GM23338 (cell line): ENCODE data around the gene DAAM1. TPM values are rescaled to one million over a fixed set of nuclear protein-coding genes. Genes with fewer than 3 reads are reported as not detected.

Source experiments
- ATAC-seq: fragments of 200-7000 bp; cut with Tn5 transposase; 3 replicates; pipeline ENCODE4 v1.9.1; 2020
- DNase-seq: peaks from one replicate; pipeline ENCODE4 v3.0.0-alpha.2; 2015; ENCODE audit warnings: low spot score
- H2AFZ ChIP-seq: fragments of 200-600 bp; sonication (generic); 2 replicates; pipeline ENCODE4 v1.8.0; 2016; ENCODE audit warnings: antibody characterized with exemption, mild to moderate bottlenecking, moderate library complexity
- H3F3A ChIP-seq: fragments of 200-600 bp; sonication (generic); replicated peaks from 2 replicates; pipeline ENCODE4 v1.8.0; 2017; ENCODE audit warnings: antibody characterized with exemption, mixed run types, low read depth
- H3K27ac ChIP-seq: fragments of 200-600 bp; sonication (generic); 2 replicates; pipeline ENCODE4 v1.6.1; 2016; ENCODE audit warnings: low read depth
- H3K27me3 ChIP-seq: fragments of 200-600 bp; sonication (generic); 2 replicates; pipeline ENCODE4 v1.8.0; 2016; ENCODE audit warnings: mild to moderate bottlenecking, mixed run types, moderate library complexity; ENCODE audit not compliant: insufficient read depth
- H3K36me3 ChIP-seq: fragments of 200-600 bp; sonication (generic); 2 replicates; pipeline ENCODE4 v1.8.0; 2016; ENCODE audit warnings: mild to moderate bottlenecking; ENCODE audit not compliant: insufficient read depth
- H3K4me1 ChIP-seq: fragments of 200-600 bp; sonication (generic); 2 replicates; pipeline ENCODE4 v1.8.0; 2016; ENCODE audit warnings: mild to moderate bottlenecking, moderate library complexity; ENCODE audit not compliant: insufficient read depth
- H3K4me2 ChIP-seq: fragments of 200-600 bp; sonication (generic); 2 replicates; pipeline ENCODE4 v1.7.1; 2017; ENCODE audit warnings: mixed run types
- H3K4me3 ChIP-seq: fragments of 200-600 bp; sonication (generic); 2 replicates; pipeline ENCODE4 v1.6.1; 2016; ENCODE audit warnings: mixed run types
- H3K79me2 ChIP-seq: fragments of 200-600 bp; sonication (generic); replicated peaks from 2 replicates; pipeline ENCODE4 v1.8.0; 2017; ENCODE audit warnings: mild to moderate bottlenecking; ENCODE audit not compliant: insufficient read depth
- H3K9me2 ChIP-seq: fragments of 200-600 bp; sonication (generic); 2 replicates; pipeline ENCODE4 v1.8.0; 2017; ENCODE audit not compliant: insufficient read depth
- H4K20me1 ChIP-seq: fragments of 200-600 bp; sonication (generic); replicated peaks from 2 replicates; pipeline ENCODE4 v1.8.0; 2017; ENCODE audit warnings: mild to moderate bottlenecking; ENCODE audit not compliant: insufficient read depth
- H3K27ac Mint-ChIP-seq: 2 replicates; pipeline ENCODE4 v1.8.0; 2020; ENCODE audit warnings: inconsistent platforms, mild to moderate bottlenecking, moderate library complexity, mixed read lengths
- H3K27me3 Mint-ChIP-seq: 3 replicates; pipeline ENCODE4 v1.8.0; 2022; ENCODE audit warnings: low read depth, mild to moderate bottlenecking, moderate library complexity, mixed read lengths, inconsistent platforms; ENCODE audit not compliant: insufficient read depth, poor library complexity
- H3K36me3 Mint-ChIP-seq: 3 replicates; pipeline ENCODE4 v1.8.0; 2021; ENCODE audit warnings: low read depth, mild to moderate bottlenecking, inconsistent platforms, moderate library complexity, mixed read lengths
- H3K4me1 Mint-ChIP-seq: 3 replicates; pipeline ENCODE4 v1.8.0; 2020; ENCODE audit warnings: mild to moderate bottlenecking, inconsistent platforms, mixed read lengths
- H3K4me3 Mint-ChIP-seq: 3 replicates; pipeline ENCODE4 v1.8.0; 2021; ENCODE audit warnings: moderate library complexity, mild to moderate bottlenecking, inconsistent platforms, mixed read lengths
- H3K9me3 Mint-ChIP-seq: 3 replicates; pipeline ENCODE4 v1.8.0; 2020; ENCODE audit warnings: moderate library complexity, mild to moderate bottlenecking, inconsistent platforms, mixed read lengths
- CREB1 ChIP-seq: fragments of 250-450 bp; sonication (Bioruptor Pico); IDR thresholded peaks from 2 replicates; pipeline ENCODE4 v1.5.0; 2020; ENCODE audit warnings: low read depth, mild to moderate bottlenecking, moderate library complexity
- CTCF ChIP-seq, 2 experiments: fragments of 200-600 bp in 1 of 2; sonication (generic) in 1 of 2; conservative IDR thresholded peaks; 2 replicates each; pipeline versions ENCODE4 v1.5.1 to v1.6.1; 2016 to 2017; ENCODE audit warnings: antibody characterized with exemption in 2 of 2, low read depth in 2 of 2, mild to moderate bottlenecking in 2 of 2, moderate library complexity in 1 of 2
- EZH2phosphoT487 ChIP-seq: fragments of 200-600 bp; sonication (generic); IDR thresholded peaks from one replicate; pipeline ENCODE4 v1.8.1; 2018; ENCODE audit warnings: antibody characterized with exemption; ENCODE audit not compliant: unreplicated experiment
- JUNB ChIP-seq: IDR thresholded peaks from one replicate; pipeline ENCODE4 v1.6.1; 2016; ENCODE audit warnings: antibody characterized with exemption; ENCODE audit not compliant: unreplicated experiment
- NANOG ChIP-seq: IDR thresholded peaks from 2 replicates; pipeline ENCODE4 v1.6.1; 2016; ENCODE audit warnings: antibody characterized with exemption, borderline replicate concordance
- REST ChIP-seq: IDR thresholded peaks from one replicate; pipeline ENCODE4 v1.6.1; 2018; ENCODE audit warnings: antibody characterized with exemption; ENCODE audit not compliant: unreplicated experiment
- STAT1 ChIP-seq: IDR thresholded peaks from one replicate; pipeline ENCODE4 v1.6.1; 2016; ENCODE audit warnings: antibody characterized with exemption; ENCODE audit not compliant: unreplicated experiment
- ZNF331 ChIP-seq: fragments of 250-450 bp; sonication (Bioruptor Pico); IDR thresholded peaks from 2 replicates; pipeline ENCODE4 v1.5.0; 2020; ENCODE audit warnings: low read depth, mild to moderate bottlenecking, moderate library complexity
- polyA plus RNA-seq: library from polyadenylated mRNA; unstranded; fragments of >200 nt; fragmentation: Nextera tagmentation; extraction: Ambion mirVana; gene quantifications from 2 replicates; pipeline ENCODE4 v1.2.1, GENCODE V29; 2016
- total RNA-seq: library from RNA; depleted of rRNA; stranded (reverse); fragments of >200 nt; shearing (Covaris generic); gene quantifications from 2 replicates; pipeline ENCODE4 v1.2.3, GENCODE V29; 2014
- TF ChIP-seq, protein P1 (sequence below): IDR thresholded peaks from 2 replicates; pipeline ENCODE4 v1.6.1; 2016; ENCODE audit warnings: antibody characterized with exemption

DAAM1 gene
- total and polyA plus RNA-seq, 2 experiments from 2014 or later: 36.3 to 42.1 TPM

- Histone ChIP-seq H3K4me1 (peaks cover 7% of the 10 kb centered on the region; the same call in 1 of the 2 replicates), H3K9me2 (no peaks in the 10 kb centered on the region), H3K4me3 (no peak overlapping the region), H3K36me3 (no peaks in the 10 kb centered on the region), H3K79me2 (no peaks in the 10 kb centered on the region), H3K27ac (no peak overlapping the region), H2AFZ (no peak overlapping the region), H4K20me1 (no peaks in the 10 kb centered on the region), H3F3A (no peaks in the 10 kb centered on the region), H3K27me3 (no peaks in the 10 kb centered on the region), H3K4me2 (no peak overlapping the region)
- no peaks in the 10 kb centered on the region for H3K9me3 Mint-ChIP-seq
- no peak overlapping the region for H3K4me3 Mint-ChIP-seq
- TF ChIP-seq NANOG (no peak), CTCF (conservative IDR thresholded peaks at IDR 0.05; ENCODE audit: low read depth in 2 of 2) (no peak)
- DNase-seq (no peak), ATAC-seq (no peak)
- no peaks in the 10 kb centered on the region for H3K27me3 Mint-ChIP-seq
- no peak overlapping the region for H3K27ac Mint-ChIP-seq
- H3K4me1 Mint-ChIP-seq: peaks cover 5% of the 10 kb centered on the region; the same call in 1 of the 3 replicates
- 0 out of 3 replicates have a peak, but pooled peaks cover 3% of the 10 kb centered on the region for H3K36me3 Mint-ChIP-seq
Measured at GRCh38 chr14:59363531-59364226, 175.2 kb downstream of the DAAM1 start.

DNA sequence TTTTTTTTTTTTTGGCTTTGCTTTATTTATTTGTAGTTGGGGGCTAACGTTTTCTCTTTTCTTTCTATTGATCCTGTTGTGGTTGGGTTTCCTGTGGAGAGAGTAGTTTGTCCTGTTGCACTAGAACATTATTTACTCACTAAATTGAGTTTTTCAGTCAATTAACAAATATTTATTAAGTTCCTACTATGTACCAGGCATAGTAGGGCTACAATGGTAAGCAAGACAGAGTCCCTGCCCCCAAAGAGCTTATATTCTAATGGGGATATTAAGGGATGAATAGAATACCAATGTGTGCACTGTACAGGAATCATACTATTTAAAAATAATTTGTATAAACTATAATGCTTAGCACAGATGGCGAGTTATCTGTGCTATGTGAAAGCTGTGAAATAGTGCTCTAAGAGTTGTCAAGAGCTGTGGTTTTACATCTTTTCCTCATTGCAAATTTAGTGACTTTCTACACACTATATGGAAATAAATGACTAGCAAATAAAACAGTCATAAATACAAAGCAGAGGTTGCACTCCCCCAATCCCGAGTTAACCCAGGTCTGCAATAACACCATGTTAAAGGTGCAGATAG lies 181.8 kb downstream of the DAAM1 start:
- no peaks in the 10 kb centered on the region for H3K27me3 Mint-ChIP-seq
- H3K4me3 ChIP-seq: no peak overlapping the region
- H3K36me3 ChIP-seq: no peaks in the 10 kb centered on the region
- H3K79me2 ChIP-seq: no peaks in the 10 kb centered on the region
- no peak overlapping the region for H3K27ac ChIP-seq
- no peaks in the 10 kb centered on the region for H3K9me3 Mint-ChIP-seq
- ATAC-seq: no peak
- no peaks in the 10 kb centered on the region for H3K9me2 ChIP-seq
- peaks cover 7% of the 10 kb centered on the region; the same call in 1 of the 2 replicates for H3K4me1 ChIP-seq
- no peak overlapping the region for H3K27ac Mint-ChIP-seq
- peaks cover 4% of the 10 kb centered on the region; the same call in 1 of the 3 replicates for H3K4me1 Mint-ChIP-seq
- H3K36me3 Mint-ChIP-seq: no peaks in the 10 kb centered on the region
- H3K4me2 ChIP-seq: no peak overlapping the region
- no peaks in the 10 kb centered on the region for H4K20me1 ChIP-seq
- DNase-seq: no peak
- no peak overlapping the region for H3K4me3 Mint-ChIP-seq
- no peak overlapping the region for H2AFZ ChIP-seq
- no peaks in the 10 kb centered on the region for H3K27me3 ChIP-seq
- H3F3A ChIP-seq: no peaks in the 10 kb centered on the region
- no peak for TF ChIP-seq ZNF331 (CRISPR knock-in tag)
- no peak for TF ChIP-seq JUNB
- TF ChIP-seq, protein P1, sequence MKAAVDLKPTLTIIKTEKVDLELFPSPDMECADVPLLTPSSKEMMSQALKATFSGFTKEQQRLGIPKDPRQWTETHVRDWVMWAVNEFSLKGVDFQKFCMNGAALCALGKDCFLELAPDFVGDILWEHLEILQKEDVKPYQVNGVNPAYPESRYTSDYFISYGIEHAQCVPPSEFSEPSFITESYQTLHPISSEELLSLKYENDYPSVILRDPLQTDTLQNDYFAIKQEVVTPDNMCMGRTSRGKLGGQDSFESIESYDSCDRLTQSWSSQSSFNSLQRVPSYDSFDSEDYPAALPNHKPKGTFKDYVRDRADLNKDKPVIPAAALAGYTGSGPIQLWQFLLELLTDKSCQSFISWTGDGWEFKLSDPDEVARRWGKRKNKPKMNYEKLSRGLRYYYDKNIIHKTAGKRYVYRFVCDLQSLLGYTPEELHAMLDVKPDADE: no peak
- TF ChIP-seq REST: no peak
- TF ChIP-seq NANOG: no peak
- no peak for TF ChIP-seq STAT1
- no peak for TF ChIP-seq EZH2phosphoT487
- TF ChIP-seq CREB1: no peak
